Astrocyte (in vitro differentiated cells and primary cell): ENCODE measurements around the gene ARPC4. TPM values are rescaled to one million over a fixed set of nuclear protein-coding genes. Genes with fewer than 3 reads are reported as not detected.

ENCODE experiments used
- DNase-seq: peaks from one replicate; pipeline ENCODE4 v3.0.0-alpha.2; 2010; ENCODE audit warnings: low read depth
- FAIRE-seq: peaks from 2 replicates; lab custom pipeline; 2011; peaks lifted over from hg19 to GRCh38; lab: Jason Lieb, UNC
- H2AFZ ChIP-seq: 2 replicates; pipeline ENCODE4 v1.6.0; 2012; ENCODE audit warnings: low read depth, low read length, inconsistent platforms
- H3K27ac ChIP-seq: 2 replicates; pipeline ENCODE4 v1.5.1; 2011; ENCODE audit warnings: low read depth, low read length, inconsistent platforms
- H3K27me3 ChIP-seq: 2 replicates; pipeline ENCODE4 v1.6.0; 2011; ENCODE audit warnings: low read length, inconsistent platforms; ENCODE audit not compliant: insufficient read depth
- H3K36me3 ChIP-seq: 2 replicates; pipeline ENCODE4 v1.5.1; 2011; ENCODE audit warnings: low read length, inconsistent platforms; ENCODE audit not compliant: insufficient read depth
- H3K4me1 ChIP-seq: 2 replicates; pipeline ENCODE4 v1.5.1; 2011; ENCODE audit warnings: low read length, inconsistent platforms; ENCODE audit not compliant: insufficient read depth
- H3K4me2 ChIP-seq: 2 replicates; pipeline ENCODE4 v1.6.0; 2012; ENCODE audit warnings: low read length, inconsistent platforms
- H3K4me3 ChIP-seq: 2 replicates; pipeline ENCODE4 v1.5.1; 2011; ENCODE audit warnings: low read depth, mild to moderate bottlenecking, low read length, inconsistent platforms; ENCODE audit not compliant: insufficient read depth
- H3K79me2 ChIP-seq: 2 replicates; pipeline ENCODE4 v1.6.0; 2012; ENCODE audit warnings: mild to moderate bottlenecking, low read length, inconsistent platforms; ENCODE audit not compliant: insufficient read depth
- H3K9ac ChIP-seq: 2 replicates; pipeline ENCODE4 v1.6.0; 2012; ENCODE audit warnings: mild to moderate bottlenecking, low read length, inconsistent platforms
- H3K9me3 ChIP-seq: 2 replicates; pipeline ENCODE4 v1.5.1; 2012; ENCODE audit warnings: low read depth, mild to moderate bottlenecking, low read length, inconsistent platforms; ENCODE audit not compliant: insufficient read depth
- H4K20me1 ChIP-seq: 2 replicates; pipeline ENCODE4 v1.6.0; 2012; ENCODE audit warnings: low read length, inconsistent platforms; ENCODE audit not compliant: insufficient read depth
- H3K27ac Mint-ChIP-seq: one replicate; pipeline ENCODE4 v1.8.0; 2021; ENCODE audit warnings: mild to moderate bottlenecking, mixed read lengths; ENCODE audit not compliant: unreplicated experiment
- H3K27me3 Mint-ChIP-seq: one replicate; pipeline ENCODE4 v1.8.0; 2021; ENCODE audit warnings: low read depth, mixed read lengths; ENCODE audit not compliant: unreplicated experiment
- H3K36me3 Mint-ChIP-seq: one replicate; pipeline ENCODE4 v1.8.0; 2021; ENCODE audit warnings: low read depth, mixed read lengths; ENCODE audit not compliant: unreplicated experiment
- H3K4me1 Mint-ChIP-seq: one replicate; pipeline ENCODE4 v1.8.0; 2021; ENCODE audit warnings: low read depth, mixed read lengths; ENCODE audit not compliant: unreplicated experiment
- H3K4me3 Mint-ChIP-seq: one replicate; pipeline ENCODE4 v1.8.0; 2021; ENCODE audit warnings: mild to moderate bottlenecking, moderate library complexity, mixed read lengths; ENCODE audit not compliant: unreplicated experiment
- H3K9me3 Mint-ChIP-seq: one replicate; pipeline ENCODE4 v1.8.0; 2021; ENCODE audit warnings: mild to moderate bottlenecking, mixed read lengths; ENCODE audit not compliant: unreplicated experiment
- EZH2 ChIP-seq: IDR thresholded peaks from 2 replicates; pipeline ENCODE4 v1.6.1; 2012; ENCODE audit warnings: mild to moderate bottlenecking, low read length, inconsistent platforms; ENCODE audit not compliant: insufficient read depth
- total RNA-seq: library from RNA; stranded (reverse); gene quantifications from 2 replicates; pipeline ENCODE4 v1.2.1, GENCODE V29; 2021
- TF ChIP-seq, protein P1 (sequence below): IDR thresholded peaks from 2 replicates; pipeline ENCODE4 v1.5.1; 2011; ENCODE audit warnings: low read depth, mild to moderate bottlenecking, inconsistent platforms, low read length, moderate library complexity; ENCODE audit not compliant: insufficient read depth

ARPC4 gene
- total RNA-seq, 1 donor from 2014 or later = 205 TPM

DNA sequence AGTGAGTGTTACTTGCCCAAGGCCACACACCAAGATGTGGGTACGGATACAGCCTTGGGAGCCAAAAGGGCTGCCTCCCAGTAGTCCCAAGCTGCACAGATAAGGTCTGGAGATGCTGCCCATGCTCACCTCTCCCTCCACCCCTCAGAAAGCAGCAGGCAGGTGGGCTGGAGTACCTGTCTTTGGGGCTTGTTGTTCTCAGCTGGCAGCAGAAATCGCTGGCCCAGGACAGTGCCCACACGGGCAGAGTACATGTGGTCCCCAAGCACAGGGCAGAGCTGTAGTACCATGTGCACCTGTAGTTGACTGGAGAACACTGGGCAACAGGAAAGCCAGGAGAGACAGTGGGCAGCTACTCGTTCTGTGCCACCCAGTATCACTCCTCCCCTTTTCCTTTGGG is 46.0 kb downstream of the ARPC4 start:
- H3K27me3 Mint-ChIP-seq = no peaks in the 10 kb centered on the region
- no peak overlapping the region for H2AFZ ChIP-seq
- H3K36me3 Mint-ChIP-seq = peaks cover 27% of the 10 kb centered on the region
- FAIRE-seq (no peak), DNase-seq (no peak)
- H3K4me2 ChIP-seq = no peak overlapping the region
- H4K20me1 ChIP-seq = peaks cover 9% of the 10 kb centered on the region
- H3K9me3 Mint-ChIP-seq = no peaks in the 10 kb centered on the region
- H3K36me3 ChIP-seq = peaks cover 12% of the 10 kb centered on the region
- H3K27ac Mint-ChIP-seq = no peak overlapping the region
- peaks cover 2% of the 10 kb centered on the region for H3K4me1 Mint-ChIP-seq
- no peak for TF ChIP-seq EZH2
- TF ChIP-seq, protein P1, sequence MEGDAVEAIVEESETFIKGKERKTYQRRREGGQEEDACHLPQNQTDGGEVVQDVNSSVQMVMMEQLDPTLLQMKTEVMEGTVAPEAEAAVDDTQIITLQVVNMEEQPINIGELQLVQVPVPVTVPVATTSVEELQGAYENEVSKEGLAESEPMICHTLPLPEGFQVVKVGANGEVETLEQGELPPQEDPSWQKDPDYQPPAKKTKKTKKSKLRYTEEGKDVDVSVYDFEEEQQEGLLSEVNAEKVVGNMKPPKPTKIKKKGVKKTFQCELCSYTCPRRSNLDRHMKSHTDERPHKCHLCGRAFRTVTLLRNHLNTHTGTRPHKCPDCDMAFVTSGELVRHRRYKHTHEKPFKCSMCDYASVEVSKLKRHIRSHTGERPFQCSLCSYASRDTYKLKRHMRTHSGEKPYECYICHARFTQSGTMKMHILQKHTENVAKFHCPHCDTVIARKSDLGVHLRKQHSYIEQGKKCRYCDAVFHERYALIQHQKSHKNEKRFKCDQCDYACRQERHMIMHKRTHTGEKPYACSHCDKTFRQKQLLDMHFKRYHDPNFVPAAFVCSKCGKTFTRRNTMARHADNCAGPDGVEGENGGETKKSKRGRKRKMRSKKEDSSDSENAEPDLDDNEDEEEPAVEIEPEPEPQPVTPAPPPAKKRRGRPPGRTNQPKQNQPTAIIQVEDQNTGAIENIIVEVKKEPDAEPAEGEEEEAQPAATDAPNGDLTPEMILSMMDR = no peak
- H3K27ac ChIP-seq = no peak overlapping the region
- H3K27me3 ChIP-seq = no peaks in the 10 kb centered on the region
- H3K4me1 ChIP-seq = peaks cover 4% of the 10 kb centered on the region
- peaks cover 4% of the 10 kb centered on the region for H3K79me2 ChIP-seq
- H3K9ac ChIP-seq = no peak overlapping the region
- no peak overlapping the region for H3K4me3 Mint-ChIP-seq
- no peak overlapping the region for H3K4me3 ChIP-seq
- no peaks in the 10 kb centered on the region for H3K9me3 ChIP-seq

DNA sequence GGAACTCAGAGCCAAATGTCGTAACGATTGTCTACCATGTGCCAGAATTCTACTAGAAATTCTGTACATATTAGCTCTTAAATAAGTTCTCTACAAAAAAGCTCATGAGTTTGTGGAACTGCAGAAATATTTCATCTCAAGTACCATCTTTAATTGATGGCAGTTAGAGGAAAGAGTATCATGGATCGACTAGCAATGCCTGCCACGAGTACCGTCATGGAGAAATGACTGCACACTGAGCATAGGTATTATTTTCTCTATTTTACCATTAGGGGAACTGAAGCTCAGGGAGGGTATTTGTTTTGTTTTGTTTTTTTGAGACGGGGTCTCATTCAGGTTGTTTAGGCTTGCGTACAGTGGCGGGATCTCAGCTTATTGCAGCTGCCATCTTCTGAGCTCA is 48.1 kb downstream of the ARPC4 start:
- Mint-ChIP-seq H3K4me1 (peaks cover 2% of the 10 kb centered on the region), H3K9me3 (no peaks in the 10 kb centered on the region), H3K27ac (no peak overlapping the region), H3K27me3 (no peaks in the 10 kb centered on the region), H3K36me3 (peaks cover 17% of the 10 kb centered on the region), H3K4me3 (no peak overlapping the region)
- Histone ChIP-seq H2AFZ (no peak overlapping the region), H3K27ac (no peak overlapping the region), H3K9me3 (no peaks in the 10 kb centered on the region), H3K4me1 (peaks cover 7% of the 10 kb centered on the region), H3K79me2 (peaks cover 4% of the 10 kb centered on the region), H3K36me3 (peaks cover 12% of the 10 kb centered on the region), H3K27me3 (no peaks in the 10 kb centered on the region), H3K9ac (no peak overlapping the region), H4K20me1 (peaks cover 9% of the 10 kb centered on the region), H3K4me3 (no peak overlapping the region), H3K4me2 (no peak overlapping the region)
- FAIRE-seq (no peak), DNase-seq (no peak)
- no peak for TF ChIP-seq EZH2
- TF ChIP-seq, protein P1 = no peak

DNA sequence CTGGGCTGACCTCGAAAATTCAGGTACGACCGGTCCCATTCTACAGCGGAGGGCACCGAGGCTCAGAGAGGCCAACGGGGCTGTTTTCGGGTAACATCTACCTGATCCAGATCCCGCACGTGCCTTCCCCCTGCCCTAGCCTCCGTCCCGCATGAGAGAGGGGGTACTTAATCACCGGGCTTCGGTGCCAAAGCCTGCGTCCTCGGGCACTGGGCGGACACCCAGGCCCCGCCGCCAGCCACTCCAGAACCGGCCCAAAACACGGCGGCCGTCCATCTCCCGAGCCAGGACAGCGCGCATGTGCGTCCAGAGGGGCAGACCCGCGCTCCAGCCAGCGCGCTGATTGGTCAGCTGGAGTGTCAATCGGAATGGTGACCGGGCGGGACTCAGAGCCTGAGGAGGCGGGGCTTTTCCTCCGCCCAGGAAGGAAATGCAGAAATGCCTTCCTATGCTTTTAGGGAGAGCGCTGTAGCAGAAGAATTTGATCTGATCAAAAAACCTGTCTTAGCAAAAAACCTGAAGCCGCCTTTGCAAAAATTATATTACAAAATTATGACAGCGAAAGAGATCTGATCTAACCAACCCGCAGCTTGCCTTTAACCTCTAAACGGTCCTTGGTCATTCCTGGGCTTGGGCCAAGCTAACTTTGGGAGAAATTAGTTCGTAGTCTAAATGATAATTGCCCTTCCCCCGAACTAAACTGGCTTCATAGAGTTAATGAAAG is 51.0 kb downstream of the ARPC4 start, which contains the start of gene RPUSD3:
RPUSD3 (minus strand) TSS at position 294 of the 724 bp plus-strand sequence; CDS start at position 276, 18 bp downstream.
- TF ChIP-seq EZH2 = no peak
- TF ChIP-seq, protein P1 = no peak
- Histone ChIP-seq H3K9me3 (no peaks in the 10 kb centered on the region), H3K27me3 (no peaks in the 10 kb centered on the region), H4K20me1 (peaks cover 9% of the 10 kb centered on the region), H3K4me1 (peaks cover 7% of the 10 kb centered on the region), H3K4me3 (peak within 1 kb of the TSS; percentile 83), H3K36me3 (peaks cover 12% of the 10 kb centered on the region), H3K27ac (peak within 1 kb of the TSS; percentile 26), H3K4me2 (peak within 1 kb of the TSS; percentile 94), H3K9ac (peak within 1 kb of the TSS; percentile 83), H3K79me2 (peaks cover 4% of the 10 kb centered on the region), H2AFZ (peak within 1 kb of the TSS; percentile 90)
- Mint-ChIP-seq H3K27ac (peak within 1 kb of the TSS; percentile 54), H3K4me3 (peak within 1 kb of the TSS; percentile 96), H3K9me3 (no peaks in the 10 kb centered on the region), H3K36me3 (peaks cover 12% of the 10 kb centered on the region), H3K27me3 (no peaks in the 10 kb centered on the region), H3K4me1 (no peaks in the 10 kb centered on the region)
- DNase-seq = peak; percentile 87
- FAIRE-seq = no peak
